ENCODE results near the gene LRMDA. TPM values are rescaled to one million over a fixed set of nuclear protein-coding genes. Genes with fewer than 3 reads are reported as not detected.

LRMDA gene
- total and polyA plus RNA-seq, 2 of the 8 experiments (the other 6 are each of a cell fraction or from before 2014, with no cell fraction given): 0.86 to 2.8 TPM

- Histone ChIP-seq H4K8ac (ENCODE audit: extremely low read depth, insufficient read depth, low read length) (no peak overlapping the region), H4K20me1 (replicated peaks in 1 of 2; ENCODE audit: control insufficient read depth in 1 of 2, insufficient read depth in 2 of 2, low read length in 2 of 2) (no peaks in the 10 kb centered on the region), H3K36me3 (ENCODE audit: control insufficient read depth in 2 of 4, insufficient read depth in 4 of 4, low read length in 3 of 4) (no peaks in the 10 kb centered on the region), H3K4me2 (ENCODE audit: insufficient read depth in 1 of 2, low read depth in 2 of 2, low read length in 2 of 2) (no peak overlapping the region), H3K4ac (replicated peaks; ENCODE audit: insufficient read length, low read depth, low read length) (no peak overlapping the region), H3K79me1 (ENCODE audit: low read depth, low read length) (no peaks in the 10 kb centered on the region), H3K27me3 (replicated peaks in 1 of 4; ENCODE audit: control insufficient read depth in 3 of 4, extremely low read depth in 1 of 4, insufficient read depth in 3 of 4, low read length in 3 of 4) (peaks cover 0 to 2% (median 0%) of the 10 kb centered on the region in 4 experiments; a peak in 1 of 7 replicates), H4K91ac (replicated peaks; ENCODE audit: insufficient read length, low read length) (peak overlapping the region; percentile 7), H3K4me3 (ENCODE audit: extremely low read depth in 1 of 4, insufficient read depth in 2 of 4, low read depth in 3 of 4, low read length in 4 of 4) (no peak overlapping the region), H2AFZ (ENCODE audit: low read length) (no peak overlapping the region), H3K23ac (ENCODE audit: insufficient read length) (no peak overlapping the region), H3K18ac (ENCODE audit: extremely low read depth, low read length) (no peak overlapping the region; the same call in 1 of the 2 replicates), H3K9me3 (ENCODE audit: insufficient read depth in 2 of 2, low read depth in 1 of 2, low read length in 1 of 2) (no peaks in the 10 kb centered on the region), H3K23me2 (ENCODE audit: low read depth, low read length) (no peaks in the 10 kb centered on the region), H2BK12ac (ENCODE audit: low read depth, low read length) (no peak overlapping the region), H2BK20ac (ENCODE audit: low read length) (no peak overlapping the region), H3K14ac (ENCODE audit: insufficient read length) (no peak overlapping the region), H2BK5ac (ENCODE audit: low read depth, low read length) (no peak overlapping the region), H4K5ac (ENCODE audit: insufficient read length, low read depth, low read length) (no peak overlapping the region), H2AK5ac (ENCODE audit: low read depth, low read length) (no peak overlapping the region), H2BK15ac (ENCODE audit: low read length) (no peak overlapping the region), H3K9ac (replicated peaks in 1 of 4; ENCODE audit: extremely low read depth in 1 of 4, low read depth in 3 of 4, low read length in 3 of 4) (no peak overlapping the region), H3K4me1 (replicated peaks in 1 of 4; ENCODE audit: control insufficient read depth in 3 of 4, insufficient read depth in 4 of 4, low read length in 3 of 4) (peaks cover 0 to 10% (median 3%) of the 10 kb centered on the region in 4 experiments; a peak in 3 of 7 replicates), H3K27ac (ENCODE audit: low read depth, low read length) (no peak overlapping the region), H3K79me2 (ENCODE audit: control insufficient read depth in 1 of 2, insufficient read depth in 2 of 2, low read length in 2 of 2) (no peaks in the 10 kb centered on the region), H2BK120ac (replicated peaks; ENCODE audit: low read depth, low read length) (no peak overlapping the region), H3K56ac (replicated peaks; ENCODE audit: insufficient read length, low read depth, low read length) (no peak overlapping the region)
- ChIA-PET POLR2A (ENCODE audit: partially characterized antibody) (no interaction called here), CTCF (ENCODE audit: partially characterized antibody) (interaction anchor here (0.6 to 2.0 kb wide), 4 partner anchors 8 to 371 kb away, joined by 3 to 5 read pairs (median 4); no protein-coding TSS in a partner anchor)
- FAIRE-seq: no peak
- 93% methylated on average over 10 of the region's 10 CpGs; no CpG with 5 or more reads in 1 of the 2 experiments for whole genome bisulfite sequencing, 2 experiments (ENCODE audit: extremely low coverage in 1 of 2, insufficient coverage in 1 of 2, insufficient read length in 1 of 2, insufficient replicate concordance in 2 of 2, low coverage in 1 of 2, low lambda C conversion rate in 2 of 2, missing lambda C conversion rate in 1 of 2)
- DNase-seq (ENCODE audit: low read depth in 1 of 2, low spot score in 2 of 2): no peak
- no peak for TF ChIP-seq E2F6 (IDR thresholded peaks at IDR 0.05)
Measured at GRCh38 chr10:76297780-76298281, 866.4 kb downstream of the LRMDA start.
